GM19452 (cell line): ENCODE data around the gene ATP13A3.

Experiments used
- ATAC-seq: cut with Tn5 transposase; IDR thresholded peaks from one replicate; pipeline ENCODE4 v1.9.1; 2021; ENCODE audit not compliant: unreplicated experiment

ATP13A3 gene

DNA sequence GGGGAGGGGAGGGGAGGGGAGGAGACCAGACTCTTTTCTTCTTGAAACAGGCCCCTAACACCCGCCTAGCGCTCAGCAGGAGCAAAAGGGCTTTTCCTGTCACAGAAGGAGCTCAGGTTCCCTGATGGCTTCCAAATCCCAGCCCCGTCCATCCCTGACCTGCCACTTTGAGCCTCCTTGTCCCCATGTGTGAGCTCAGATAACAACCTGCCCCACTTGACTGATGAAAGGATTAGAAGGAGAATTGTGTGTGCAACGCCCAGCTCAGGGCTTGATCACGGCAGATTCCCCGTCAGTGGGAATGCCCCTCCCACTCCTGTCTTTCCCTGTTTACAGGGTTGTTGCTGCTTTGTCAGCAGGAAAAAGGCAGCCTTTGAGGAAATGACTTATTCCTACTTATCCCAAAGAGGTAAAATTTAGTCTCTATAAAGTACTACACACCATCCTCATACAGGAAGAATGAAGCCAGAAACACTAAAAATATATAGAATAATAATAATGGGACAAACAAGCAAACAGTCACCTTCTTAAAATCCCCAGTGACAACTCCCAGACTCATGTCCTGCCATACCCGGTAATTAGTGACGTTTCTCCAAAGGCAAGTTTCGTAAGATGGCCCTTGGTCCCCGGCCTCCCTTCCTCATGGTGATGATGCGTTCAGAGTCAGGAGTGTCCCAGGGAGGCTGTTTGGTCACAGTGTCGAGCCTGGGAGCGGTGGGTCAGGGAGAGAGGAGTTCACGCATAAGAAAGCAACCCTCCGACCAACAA lies 111.1 kb downstream of the ATP13A3 start:
- no peak for ATAC-seq

DNA sequence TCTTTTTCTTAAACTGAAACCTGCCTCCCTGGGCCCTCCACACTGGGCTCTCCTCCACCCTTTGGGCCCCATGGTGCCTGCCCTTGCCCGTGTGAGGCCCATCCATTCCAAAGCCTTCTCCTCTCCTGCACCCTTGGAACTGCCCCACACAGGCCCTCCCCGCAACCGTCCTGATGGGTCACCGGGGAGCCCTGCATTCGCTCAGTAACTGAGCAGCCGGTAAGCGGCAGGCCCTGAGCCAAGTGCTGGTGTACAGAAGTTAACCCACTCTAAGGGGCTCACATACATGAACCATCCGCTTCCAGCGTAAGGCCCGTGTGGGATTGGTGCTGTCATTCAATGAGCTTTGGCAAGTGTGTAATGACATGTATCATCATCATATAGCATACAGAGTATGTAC lies 111.9 kb downstream of the ATP13A3 start:
- no peak for ATAC-seq

DNA sequence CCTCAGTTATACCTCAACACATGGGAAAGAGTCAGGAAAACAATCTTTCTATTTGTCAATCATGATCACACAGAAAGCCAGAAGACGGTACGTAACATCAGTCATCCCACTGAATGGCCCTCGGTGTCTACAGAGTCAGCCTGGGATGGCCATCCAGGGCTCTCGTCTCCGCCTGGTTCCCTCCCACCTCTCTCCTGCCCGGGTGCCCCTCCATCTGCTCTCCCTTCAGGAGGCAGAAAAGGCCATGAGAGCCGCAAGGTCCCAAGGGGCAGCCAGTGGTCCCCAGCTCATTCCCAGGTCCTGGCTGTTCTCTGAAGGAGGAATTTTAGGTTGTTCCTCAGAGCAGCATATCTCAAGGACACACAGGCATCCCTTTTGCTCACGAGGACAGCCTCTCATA lies 112.9 kb downstream of the ATP13A3 start:
- ATAC-seq = no peak

DNA sequence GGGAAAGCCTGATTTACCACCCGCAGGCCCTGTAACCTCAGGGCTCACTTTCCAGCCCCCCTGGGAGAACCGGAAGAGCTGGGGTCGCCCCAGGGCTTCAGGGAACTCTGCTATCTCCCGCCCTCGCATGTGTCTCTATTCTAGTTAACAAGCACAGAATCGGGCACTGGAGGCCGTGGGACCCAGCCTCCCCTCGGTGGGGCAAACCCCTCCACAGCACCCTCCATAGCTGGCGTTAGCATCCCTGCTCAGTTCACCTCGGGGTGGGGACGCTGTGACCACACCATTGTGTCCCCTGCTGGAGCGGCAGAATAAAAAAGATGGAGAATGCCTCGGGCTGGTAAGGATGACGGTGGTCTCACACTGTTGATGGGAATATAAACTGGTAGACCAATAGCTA lies 113.8 kb downstream of the ATP13A3 start:
- ATAC-seq = no peak

DNA sequence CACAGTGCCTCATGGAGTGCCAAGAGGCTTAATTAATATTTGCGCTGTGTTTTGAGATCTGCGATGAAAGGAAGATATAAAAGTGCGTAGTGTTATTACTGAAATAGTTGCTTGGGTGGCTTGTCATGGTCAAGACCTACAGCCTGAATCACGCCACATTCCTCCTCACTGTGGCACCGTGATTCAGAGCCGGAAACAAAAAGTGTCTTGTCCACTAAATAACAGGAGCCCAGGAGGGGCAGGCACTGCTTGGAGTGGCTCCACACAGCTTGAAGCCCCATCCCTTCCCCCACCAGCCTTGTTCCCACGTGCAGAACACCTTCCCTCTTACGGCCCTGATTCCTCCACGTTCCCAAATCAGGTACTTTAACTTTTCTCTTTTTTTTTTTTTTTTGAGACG lies 116.0 kb downstream of the ATP13A3 start:
- no peak for ATAC-seq

DNA sequence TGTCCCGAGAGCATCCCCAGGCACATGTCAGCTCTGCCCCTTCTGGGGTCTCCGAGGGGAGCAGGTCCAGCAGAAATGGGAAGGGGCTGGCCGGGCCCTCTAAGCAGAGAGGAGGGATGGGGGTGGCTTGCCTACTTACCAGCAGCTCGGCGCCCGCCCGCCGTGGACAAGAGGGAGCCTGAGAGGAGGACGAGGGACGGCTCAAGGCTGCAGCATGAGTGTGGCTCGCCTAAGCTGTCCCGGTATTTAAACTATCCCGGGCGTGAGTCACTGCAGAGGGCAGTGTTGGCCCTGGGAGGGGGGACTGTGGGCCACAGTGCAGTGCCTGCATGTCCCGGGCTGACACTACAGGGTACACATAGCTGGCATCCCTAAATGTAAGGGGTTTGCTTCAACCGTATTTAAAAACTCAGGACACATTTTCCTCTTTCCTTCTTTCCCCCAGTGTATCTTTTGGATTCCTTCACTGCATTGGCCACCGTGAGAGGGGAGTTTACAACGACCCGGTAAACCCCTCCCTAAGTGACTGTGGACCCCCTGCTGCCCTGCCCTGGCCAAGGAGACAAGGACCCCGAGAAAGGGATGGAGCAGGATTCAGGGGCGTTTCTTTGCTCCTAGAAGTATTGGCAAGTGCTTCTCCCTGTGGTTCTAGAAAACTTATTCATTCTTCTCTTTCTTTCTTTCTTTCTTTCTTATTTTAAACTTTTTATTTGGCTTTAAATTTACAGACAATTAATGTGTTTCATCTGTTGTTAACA lies 117.1 kb downstream of the ATP13A3 start, which contains the start of gene LRRC15:
Gene LRRC15 (minus strand): TSS at position 222 of the 758 bp plus-strand sequence. CDS start 8,700 bp downstream, outside the sequence.
- ATAC-seq = no peak

DNA sequence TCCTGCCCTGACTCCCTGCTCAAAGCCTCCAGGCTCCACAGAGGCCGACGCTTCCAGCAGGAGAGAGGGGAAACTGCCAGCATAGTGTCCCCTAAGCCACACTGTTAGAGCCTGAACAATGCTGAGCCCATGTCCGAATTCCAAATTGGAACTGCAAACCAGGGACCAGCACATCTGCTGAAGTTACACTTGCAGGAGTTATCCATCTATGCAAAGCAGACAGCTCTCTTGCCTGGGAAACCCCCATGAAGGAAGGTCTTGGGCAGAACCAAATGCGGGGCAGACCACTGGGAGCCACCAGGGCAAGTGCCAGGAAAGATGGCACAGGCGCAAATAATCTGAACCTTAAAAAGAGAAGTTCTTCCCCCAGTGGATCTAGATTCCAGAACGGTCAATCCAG lies 117.9 kb downstream of the ATP13A3 start:
- no peak for ATAC-seq

DNA sequence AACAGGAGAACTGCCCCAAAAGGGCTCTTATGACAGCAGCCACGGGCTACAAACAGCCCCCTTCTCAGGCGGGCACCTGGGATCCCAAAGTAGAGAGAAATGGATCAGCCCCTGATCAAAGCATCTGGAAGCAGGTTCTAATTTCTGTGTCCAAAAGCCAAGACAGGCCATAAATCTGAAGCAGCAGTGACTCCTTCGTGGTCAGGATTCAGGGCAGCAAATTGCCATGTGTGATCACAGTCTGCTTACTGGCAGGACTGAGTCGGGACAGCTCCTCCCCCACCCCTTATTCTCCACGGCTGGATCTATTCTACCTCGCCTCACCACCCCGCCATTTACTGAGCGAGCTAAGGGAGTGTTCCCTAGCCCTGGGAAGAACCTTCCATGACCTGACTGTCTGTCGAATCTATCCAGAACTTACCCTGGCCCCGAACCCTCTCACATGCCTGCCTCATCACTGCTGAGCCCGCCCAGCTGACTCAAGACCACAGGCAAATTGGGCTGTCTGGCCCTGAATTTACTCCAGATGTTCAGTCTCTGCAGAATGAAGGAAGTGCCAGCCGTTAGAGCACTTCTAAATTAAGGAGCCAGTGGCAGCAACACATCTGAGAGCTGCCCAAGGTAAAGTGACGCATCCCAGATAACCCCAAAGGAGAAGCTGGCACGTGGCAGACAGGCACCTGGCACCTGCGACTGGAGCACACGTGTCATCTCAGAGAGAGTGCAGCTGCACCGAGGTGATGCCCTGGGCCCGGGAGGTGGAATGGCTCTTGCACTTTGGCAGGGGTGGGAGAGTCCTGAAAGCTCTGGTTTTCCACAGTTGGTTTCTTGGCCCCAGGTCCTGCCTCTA lies 118.6 kb downstream of the ATP13A3 start:
- ATAC-seq = no peak

DNA sequence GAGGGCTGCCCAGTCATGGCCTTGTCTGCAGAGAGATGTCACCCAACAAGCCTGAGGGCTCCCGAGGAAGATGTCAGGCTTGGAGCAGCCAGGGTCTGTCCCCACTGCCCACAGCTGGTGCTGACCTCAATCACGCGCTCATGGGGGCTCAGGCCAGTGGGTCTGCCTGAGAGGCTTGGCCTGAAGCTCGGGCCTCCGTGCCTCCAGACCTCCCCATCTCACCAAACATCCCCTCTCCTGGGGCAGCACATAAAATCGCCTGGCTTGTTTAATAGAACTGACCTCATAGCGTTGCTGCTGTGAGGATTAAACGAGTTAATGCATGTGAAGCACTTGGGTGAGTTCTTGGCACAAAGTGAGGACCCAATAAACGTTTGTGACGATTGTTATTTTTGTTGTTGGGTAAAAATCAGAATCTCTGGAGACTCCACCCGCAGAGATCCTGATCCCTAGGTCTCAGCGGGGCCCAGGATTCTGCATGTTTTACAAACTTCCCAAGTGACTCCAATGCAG lies 120.8 kb downstream of the ATP13A3 start:
- no peak for ATAC-seq

DNA sequence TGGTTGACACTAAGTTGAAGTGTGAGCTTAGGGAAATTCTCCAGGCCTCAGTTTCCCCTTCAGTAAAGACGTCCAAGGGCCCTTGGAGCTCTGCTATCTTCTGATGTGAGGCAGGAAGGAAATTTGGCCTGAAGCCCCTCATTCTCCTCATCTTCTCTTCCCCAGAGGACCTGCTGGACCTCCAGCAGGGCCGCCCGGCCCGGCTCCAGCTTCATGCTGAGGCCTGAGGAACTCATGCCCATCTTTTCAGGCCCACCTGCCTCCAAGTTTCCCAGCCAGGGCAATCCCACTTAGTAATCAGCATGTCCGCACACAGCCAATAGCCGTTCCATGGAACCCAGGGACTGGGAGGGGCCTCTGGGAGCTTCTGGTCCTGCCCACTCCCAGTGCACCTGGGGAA lies 121.3 kb downstream of the ATP13A3 start:
- ATAC-seq = no peak

DNA sequence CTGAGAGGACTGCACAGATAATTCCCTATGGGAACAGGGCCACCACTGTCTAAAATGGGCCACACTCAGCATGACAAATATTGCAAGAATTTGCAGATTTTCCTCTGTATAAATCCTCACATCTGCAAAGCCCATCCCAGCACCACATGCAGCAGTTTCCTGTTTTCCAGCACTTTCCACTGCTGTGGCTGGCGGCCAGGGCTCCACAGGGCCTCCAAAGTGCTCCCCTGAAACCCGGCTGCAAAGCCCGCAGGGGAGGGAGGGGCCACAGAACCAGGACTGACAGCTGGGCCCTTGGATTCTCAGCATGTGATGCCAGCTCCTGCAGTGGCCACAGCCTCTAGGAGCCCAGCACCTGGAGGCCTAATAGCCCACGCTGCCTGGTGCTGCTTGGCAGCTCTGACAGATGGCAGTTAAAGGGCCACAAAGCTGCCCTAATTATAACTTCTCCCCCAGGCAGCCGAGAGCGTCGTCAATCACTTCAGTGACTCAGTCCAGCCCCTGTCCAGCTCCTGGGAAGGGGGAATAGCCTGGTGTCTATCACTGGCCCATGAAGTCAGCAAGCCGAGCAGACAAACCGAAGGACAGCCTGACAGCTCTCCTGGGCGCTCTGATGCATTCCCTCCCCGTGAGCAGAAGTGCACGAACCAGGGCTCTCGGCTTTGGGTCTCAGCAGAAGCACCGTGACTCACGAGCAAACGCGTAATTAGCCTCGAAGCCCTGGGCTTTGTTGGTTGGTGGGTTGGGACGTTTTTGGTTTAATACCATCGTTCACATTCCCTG lies 122.0 kb downstream of the ATP13A3 start:
- ATAC-seq = no peak

DNA sequence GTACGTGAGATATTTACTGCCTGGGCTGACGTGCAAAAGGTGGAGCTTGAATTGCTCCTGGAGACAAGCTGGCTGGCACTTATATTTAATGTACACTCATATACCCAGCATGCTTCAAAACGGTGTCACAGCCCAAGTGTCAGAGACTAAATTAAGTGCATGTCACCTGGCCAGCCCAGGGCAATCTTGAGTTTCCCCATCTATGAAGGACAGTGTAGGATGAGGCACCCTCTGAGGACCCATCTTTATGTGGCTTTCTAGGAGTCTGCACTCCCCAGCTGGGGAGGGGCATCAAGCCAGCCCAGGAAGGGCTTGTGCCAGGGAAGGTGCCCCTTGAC lies 122.5 kb downstream of the ATP13A3 start:
- ATAC-seq = no peak

DNA sequence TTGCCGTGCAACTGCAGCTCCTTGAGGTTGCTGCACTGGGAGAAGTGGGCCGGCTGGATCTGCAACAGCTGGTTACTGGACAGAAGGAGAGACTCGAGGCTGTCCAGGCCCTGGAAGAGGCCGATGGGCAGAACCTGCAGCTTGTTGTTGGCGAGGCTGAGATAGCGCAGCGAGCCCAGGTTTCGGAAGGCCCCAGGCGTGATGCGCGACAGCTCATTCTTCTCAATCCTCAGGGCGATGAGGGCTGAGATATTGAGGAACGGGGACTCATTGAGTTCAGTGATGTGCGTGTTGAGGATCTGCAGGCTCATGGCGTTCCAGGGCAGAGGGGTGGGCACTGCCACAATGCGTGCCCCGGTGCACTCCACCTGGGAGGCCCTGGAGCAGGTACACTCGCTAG lies 126.2 kb downstream of the ATP13A3 start:
- ATAC-seq = no peak

DNA sequence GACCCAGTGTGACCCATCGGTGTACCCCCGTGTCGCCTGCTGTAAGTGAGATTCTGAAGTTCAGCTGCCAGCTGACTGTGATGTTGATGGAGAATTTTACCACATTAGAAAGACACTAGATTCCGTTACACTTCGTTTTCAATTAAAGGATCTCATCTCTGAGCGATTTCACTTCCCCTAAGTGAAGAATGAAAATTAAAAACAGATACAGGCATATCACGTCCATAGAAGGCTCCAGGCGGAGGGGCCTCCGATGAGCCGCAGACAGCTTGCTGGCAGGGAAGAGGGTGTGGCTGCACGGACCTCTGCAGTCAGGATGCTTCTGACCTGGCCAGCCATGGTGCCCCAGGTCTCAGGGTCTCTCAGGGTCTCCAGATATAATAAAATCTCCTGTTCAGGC lies 129.1 kb downstream of the ATP13A3 start:
- ATAC-seq = no peak

DNA sequence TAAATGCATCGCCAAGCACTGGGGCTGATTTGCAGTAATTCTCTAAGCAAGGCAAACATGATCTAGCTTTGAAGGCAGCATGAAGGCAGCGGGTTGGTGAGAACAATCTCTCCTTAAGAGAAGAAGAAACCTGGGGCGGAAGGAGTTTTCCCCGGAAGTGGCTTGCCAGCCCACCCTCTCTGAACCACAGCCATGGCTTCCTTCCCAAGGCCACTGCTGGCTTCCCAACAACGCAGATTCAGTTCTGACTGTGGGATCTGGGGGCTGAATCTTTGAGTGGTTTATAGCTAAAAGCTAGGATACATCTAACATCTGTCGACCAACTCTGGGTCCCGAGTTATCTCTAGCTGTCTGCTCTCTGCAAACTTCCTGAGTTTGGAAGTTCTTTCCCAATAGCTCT lies 131.4 kb downstream of the ATP13A3 start:
- no peak for ATAC-seq

DNA sequence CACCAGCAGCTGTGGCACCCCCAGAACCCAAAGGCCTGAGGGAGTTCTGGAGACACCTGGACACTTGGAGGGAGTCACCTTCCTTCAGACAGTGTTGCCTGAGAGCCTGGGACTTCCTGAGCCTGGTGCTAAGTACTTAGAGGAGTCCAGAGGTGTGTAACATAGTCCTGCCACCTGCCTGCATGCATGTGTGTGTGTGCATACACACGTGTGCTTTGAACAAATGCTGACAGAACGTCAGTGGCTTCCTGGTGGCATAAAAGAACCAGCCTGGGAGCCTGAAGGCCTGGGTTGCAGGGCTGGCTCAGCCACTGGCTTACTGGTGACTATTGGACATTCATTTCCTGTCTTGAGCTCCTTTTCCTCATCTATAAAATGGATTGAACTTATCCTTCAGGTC lies 132.5 kb downstream of the ATP13A3 start:
- ATAC-seq = no peak
